ENCODE measurements around the gene NUP160. TPM values are rescaled to one million over a fixed set of nuclear protein-coding genes. Genes with fewer than 3 reads are reported as not detected.
"Not testable (repeated sequence)": the region's sequence is repeated elsewhere in the genome, so short reads cannot be mapped to it uniquely, and the experiment has no call there.

Gene NUP160
- total RNA-seq, 4 donors from 2014 or later = 8.1 to 11.4 (median 9.9) TPM

DNA sequence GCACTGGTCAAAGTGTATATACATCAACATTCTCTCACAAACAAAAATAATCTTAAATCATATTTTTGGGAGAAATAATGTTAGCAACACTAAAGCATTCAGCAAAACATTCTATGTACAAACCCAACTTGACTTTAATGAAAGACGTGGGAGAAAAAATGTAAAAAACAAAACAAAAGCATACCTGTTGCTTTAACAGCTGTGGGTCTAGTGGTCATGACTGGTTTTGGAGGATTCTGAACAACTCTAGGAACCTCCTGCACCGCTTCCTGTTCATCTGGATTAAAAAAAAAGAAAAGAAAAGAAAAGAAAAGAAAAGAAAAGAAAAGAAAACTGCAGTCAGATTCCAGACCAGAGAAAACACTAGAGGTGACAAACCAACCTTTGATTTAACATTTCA lies 83.1 kb downstream of the NUP160 start:
- intact Hi-C loops (cut with DNase I; ENCODE audit: low total_unique reads) = loop anchor here (10.0 kb wide), 2 partner anchors 190 to 580 kb away; partner anchors contain the start of genes KBTBD4, NDUFS3 and PACSIN3
- H3K4me3 ChIP-seq = peak overlapping the region in 1 of 4 donors; percentile 70
- H3K4me1 ChIP-seq = peaks cover 19 to 22% of the 10 kb centered on the region in 2 donors
- no peaks in the 10 kb centered on the region for H3K9me3 ChIP-seq
- TF ChIP-seq, protein P1, sequence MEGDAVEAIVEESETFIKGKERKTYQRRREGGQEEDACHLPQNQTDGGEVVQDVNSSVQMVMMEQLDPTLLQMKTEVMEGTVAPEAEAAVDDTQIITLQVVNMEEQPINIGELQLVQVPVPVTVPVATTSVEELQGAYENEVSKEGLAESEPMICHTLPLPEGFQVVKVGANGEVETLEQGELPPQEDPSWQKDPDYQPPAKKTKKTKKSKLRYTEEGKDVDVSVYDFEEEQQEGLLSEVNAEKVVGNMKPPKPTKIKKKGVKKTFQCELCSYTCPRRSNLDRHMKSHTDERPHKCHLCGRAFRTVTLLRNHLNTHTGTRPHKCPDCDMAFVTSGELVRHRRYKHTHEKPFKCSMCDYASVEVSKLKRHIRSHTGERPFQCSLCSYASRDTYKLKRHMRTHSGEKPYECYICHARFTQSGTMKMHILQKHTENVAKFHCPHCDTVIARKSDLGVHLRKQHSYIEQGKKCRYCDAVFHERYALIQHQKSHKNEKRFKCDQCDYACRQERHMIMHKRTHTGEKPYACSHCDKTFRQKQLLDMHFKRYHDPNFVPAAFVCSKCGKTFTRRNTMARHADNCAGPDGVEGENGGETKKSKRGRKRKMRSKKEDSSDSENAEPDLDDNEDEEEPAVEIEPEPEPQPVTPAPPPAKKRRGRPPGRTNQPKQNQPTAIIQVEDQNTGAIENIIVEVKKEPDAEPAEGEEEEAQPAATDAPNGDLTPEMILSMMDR (IDR thresholded peaks at IDR 0.05 in 4 of 5, conservative IDR thresholded peaks at IDR 0.05 in 1 of 5) = no peak
- no peak for TF ChIP-seq POLR2A (IDR thresholded peaks at IDR 0.05)
- H3K27ac ChIP-seq = peak overlapping the region; percentile 90 to 98 (median 96)
- H3K36me3 ChIP-seq = peaks cover 0 to 44% of the 10 kb centered on the region in 2 donors
- ATAC-seq (no peak), DNase-seq (no peak)
- no peaks in the 10 kb centered on the region for H3K27me3 ChIP-seq
- in situ Hi-C loops (cut with MboI; ENCODE audit: low sequenced_read_pairs in 4 of 4) = loop anchor here in 1 of 4 donors (25.0 kb wide), 1 partner anchor 128 kb away; the partner anchor contains the start of gene MTCH2

- H3K9me3 ChIP-seq; ATAC-seq; H3K27ac ChIP-seq; H3K27me3 ChIP-seq; H3K4me1 ChIP-seq; DNase-seq; intact Hi-C loops (cut with DNase I; ENCODE audit: low total_unique reads); H3K4me3 ChIP-seq: not testable (repeated sequence)
- peaks cover 2 to 75% of the 10 kb centered on the region in 2 donors for H3K36me3 ChIP-seq
- in situ Hi-C loops (cut with MboI; ENCODE audit: low sequenced_read_pairs in 4 of 4) = loop anchor here in 1 of 4 donors (25.0 kb wide), 1 partner anchor 122 kb away; the partner anchor contains the start of gene MTCH2
These were observed 88.9 kb downstream of the NUP160 start for GRCh38 chr11:47759291-47759690.

DNA sequence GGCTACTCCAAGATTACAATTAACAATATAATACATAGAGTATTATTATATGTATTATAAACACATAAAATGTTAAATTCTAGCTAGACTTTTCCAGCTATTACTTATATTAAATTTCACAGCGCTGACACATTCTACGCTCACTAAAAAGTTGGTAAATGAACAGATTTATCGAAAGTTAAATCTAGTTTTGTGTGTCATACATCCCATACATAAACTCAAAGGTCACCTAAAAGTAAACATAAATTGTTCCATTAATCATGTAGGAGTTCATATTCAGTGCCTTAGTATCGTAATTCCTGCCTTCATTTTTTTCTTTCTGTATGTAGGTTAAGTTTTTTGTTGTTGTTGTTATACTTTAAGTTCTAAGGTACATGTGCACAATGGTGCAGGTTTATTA lies 91.9 kb downstream of the NUP160 start:
- in situ Hi-C loops (cut with MboI; ENCODE audit: low sequenced_read_pairs in 4 of 4) = loop anchor here in 1 of 4 donors (25.0 kb wide), 1 partner anchor 119 kb away; the partner anchor contains the start of gene MTCH2
- no peaks in the 10 kb centered on the region for H3K4me1 ChIP-seq
- intact Hi-C loops (cut with DNase I; ENCODE audit: low total_unique reads) = no loop called here
- DNase-seq (no peak), ATAC-seq (no peak)
- no peaks in the 10 kb centered on the region for H3K27me3 ChIP-seq
- TF ChIP-seq POLR2A (IDR thresholded peaks at IDR 0.05) = no peak
- TF ChIP-seq, protein P1 (IDR thresholded peaks at IDR 0.05 in 4 of 5, conservative IDR thresholded peaks at IDR 0.05 in 1 of 5) = no peak
- H3K27ac ChIP-seq = no peak overlapping the region
- H3K4me3 ChIP-seq = no peak overlapping the region
- H3K9me3 ChIP-seq = no peaks in the 10 kb centered on the region
- peaks cover 2 to 79% of the 10 kb centered on the region in 2 donors for H3K36me3 ChIP-seq

DNA sequence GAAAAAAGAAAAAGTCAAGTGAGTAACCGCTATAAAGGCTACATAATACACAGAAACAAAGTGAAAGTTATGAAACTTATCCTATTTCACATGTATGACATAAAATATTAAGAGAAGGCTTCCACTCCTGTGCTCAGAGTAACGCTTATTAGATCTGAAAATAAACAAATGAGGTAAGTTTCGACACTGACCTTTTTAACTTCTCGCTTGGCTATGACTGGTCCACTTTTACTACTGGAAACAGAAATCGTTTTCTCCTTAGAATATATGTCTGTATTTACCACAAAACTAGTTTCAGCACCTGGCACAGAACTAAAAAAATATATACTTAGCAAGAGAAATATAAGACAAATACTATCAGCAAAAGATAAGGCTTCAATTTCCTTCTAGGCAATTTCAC lies 97.4 kb downstream of the NUP160 start:
- no peak overlapping the region for H3K27ac ChIP-seq
- ATAC-seq = no peak
- no peak for TF ChIP-seq POLR2A (IDR thresholded peaks at IDR 0.05)
- TF ChIP-seq, protein P1 (IDR thresholded peaks at IDR 0.05 in 4 of 5, conservative IDR thresholded peaks at IDR 0.05 in 1 of 5) = no peak
- no peaks in the 10 kb centered on the region for H3K27me3 ChIP-seq
- in situ Hi-C loops (cut with MboI; ENCODE audit: low sequenced_read_pairs in 4 of 4) = loop anchor here in 1 of 4 donors (25.0 kb wide), 1 partner anchor 113 kb away; the partner anchor contains the start of gene MTCH2
- intact Hi-C loops (cut with DNase I; ENCODE audit: low total_unique reads) = no loop called here
- peaks cover 8 to 88% of the 10 kb centered on the region in 2 donors for H3K36me3 ChIP-seq
- no peak overlapping the region for H3K4me3 ChIP-seq
- H3K4me1 ChIP-seq = no peaks in the 10 kb centered on the region
- no peak for DNase-seq
- H3K9me3 ChIP-seq = no peaks in the 10 kb centered on the region

DNA sequence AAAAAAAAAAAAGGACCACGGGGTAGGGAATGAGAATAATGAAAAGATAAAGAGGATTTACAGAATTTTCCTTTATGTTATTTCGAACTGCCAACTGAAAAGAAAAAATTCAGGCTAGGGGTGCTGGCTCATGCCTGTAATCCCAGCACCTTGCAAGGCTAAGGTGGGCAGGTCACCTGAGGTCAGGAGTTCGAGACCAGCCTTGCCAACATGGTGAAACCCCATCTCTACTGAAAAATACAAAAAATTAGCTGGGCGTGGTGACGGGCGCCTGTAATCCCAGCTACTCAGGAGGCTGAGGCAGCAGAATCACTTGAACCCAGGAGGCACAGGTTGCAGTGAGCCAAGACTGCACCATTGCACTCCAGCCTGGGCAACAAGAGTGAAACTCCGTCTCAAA lies 105.7 kb downstream of the NUP160 start:
- H3K27me3 ChIP-seq; in situ Hi-C loops (cut with MboI; ENCODE audit: low sequenced_read_pairs in 4 of 4); H3K27ac ChIP-seq; H3K9me3 ChIP-seq; H3K4me1 ChIP-seq; H3K4me3 ChIP-seq; ATAC-seq; DNase-seq; intact Hi-C loops (cut with DNase I; ENCODE audit: low total_unique reads): not testable (repeated sequence)
- H3K36me3 ChIP-seq = peaks cover 5 to 87% of the 10 kb centered on the region in 2 donors

GRCh38 chr11:47737817-47738216 lies 110.3 kb downstream of the NUP160 start:
- peaks cover 9 to 87% of the 10 kb centered on the region in 2 donors for H3K36me3 ChIP-seq
- intact Hi-C loops (cut with DNase I; ENCODE audit: low total_unique reads); H3K4me1 ChIP-seq; H3K4me3 ChIP-seq; H3K9me3 ChIP-seq; in situ Hi-C loops (cut with MboI; ENCODE audit: low sequenced_read_pairs in 4 of 4); H3K27ac ChIP-seq; H3K27me3 ChIP-seq; DNase-seq; ATAC-seq: not testable (repeated sequence)
